Cardiac fibroblast (primary cell): Measurements from ENCODE around the gene SLC25A21.

Source experiments
- DNase-seq, 2 donors: peaks; one replicate each; pipeline versions ENCODE4 v3.0.0 to v3.0.0-alpha.2; 2010; ENCODE audit warnings: low read depth in 2 of 2
- H3K4me3 ChIP-seq, 2 donors: replicated peaks in 1 of 2; 1 replicate in 1 of 2; 2 replicates in 1 of 2; pipeline ENCODE4 v1.5.1; 2011; ENCODE audit warnings: low read depth in 2 of 2, low read length in 2 of 2, mild to moderate bottlenecking in 2 of 2, moderate library complexity in 1 of 2
- CTCF ChIP-seq: IDR thresholded peaks from one replicate; pipeline ENCODE4 v1.5.1; 2011; ENCODE audit warnings: low read depth, mild to moderate bottlenecking, low read length, inconsistent platforms

The SLC25A21 gene

DNA sequence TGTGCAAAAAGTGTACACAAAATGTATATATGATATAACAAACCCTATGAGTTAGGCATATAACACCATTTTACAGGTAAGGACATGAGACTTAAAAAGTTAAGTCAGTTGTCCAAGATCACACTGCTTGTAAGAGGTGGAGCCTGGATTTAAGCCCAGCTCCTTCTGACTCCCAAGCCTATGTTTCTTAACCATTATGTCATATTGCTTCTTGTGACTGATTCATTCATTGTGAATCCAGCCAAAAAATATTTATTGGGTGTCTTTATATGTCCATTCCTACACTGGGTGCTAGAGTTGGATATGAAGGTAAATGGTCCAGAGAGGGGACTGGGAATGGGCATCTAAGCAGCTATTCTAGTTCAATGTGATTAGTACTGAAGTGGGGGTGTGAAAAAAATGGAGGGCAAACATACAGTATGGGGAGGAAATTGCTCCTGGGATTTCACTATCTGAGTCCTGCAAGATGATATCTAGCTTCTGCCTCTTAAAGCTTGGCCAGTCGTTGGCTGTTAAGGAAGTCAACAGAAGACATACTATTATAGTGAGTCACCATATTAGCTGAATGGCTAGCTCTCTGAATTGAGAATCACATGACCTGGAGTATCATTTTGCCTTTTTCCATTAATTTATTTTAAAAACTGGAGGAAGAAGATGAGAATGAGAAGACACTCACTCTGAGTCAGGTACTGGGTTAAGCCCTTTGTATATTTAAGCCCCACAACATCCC is 481.9 kb downstream of the SLC25A21 start:
- peak in 1 of 2 donors; percentile 18 for DNase-seq
- H3K4me3 ChIP-seq, result no peak overlapping the region
- no peak for TF ChIP-seq CTCF

DNA sequence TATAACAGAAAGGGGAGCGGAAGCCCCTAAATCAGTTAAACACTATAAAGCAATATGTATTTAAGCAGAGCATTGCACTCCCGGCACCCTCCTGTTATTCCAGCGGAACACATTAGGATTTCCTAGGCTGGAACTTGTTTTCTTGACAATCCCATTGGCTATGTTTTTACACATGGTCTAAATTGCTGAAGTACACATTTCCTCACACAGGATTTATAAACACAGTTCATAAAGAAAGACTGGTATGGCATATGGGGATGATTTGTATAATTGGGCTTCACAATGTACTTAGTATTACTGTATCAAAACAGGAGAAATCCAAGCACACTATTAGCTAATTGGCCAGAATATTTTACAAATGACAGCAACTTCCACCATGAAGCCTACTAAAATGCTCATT is 487.5 kb downstream of the SLC25A21 start:
- DNase-seq, result no peak
- TF ChIP-seq CTCF, result no peak
- H3K4me3 ChIP-seq, result no peak overlapping the region

- no peak for TF ChIP-seq CTCF
- no peak for DNase-seq
- no peak overlapping the region for H3K4me3 ChIP-seq
These were observed 489.2 kb downstream of the SLC25A21 start for GRCh38 chr14:36683083-36683724.

DNA sequence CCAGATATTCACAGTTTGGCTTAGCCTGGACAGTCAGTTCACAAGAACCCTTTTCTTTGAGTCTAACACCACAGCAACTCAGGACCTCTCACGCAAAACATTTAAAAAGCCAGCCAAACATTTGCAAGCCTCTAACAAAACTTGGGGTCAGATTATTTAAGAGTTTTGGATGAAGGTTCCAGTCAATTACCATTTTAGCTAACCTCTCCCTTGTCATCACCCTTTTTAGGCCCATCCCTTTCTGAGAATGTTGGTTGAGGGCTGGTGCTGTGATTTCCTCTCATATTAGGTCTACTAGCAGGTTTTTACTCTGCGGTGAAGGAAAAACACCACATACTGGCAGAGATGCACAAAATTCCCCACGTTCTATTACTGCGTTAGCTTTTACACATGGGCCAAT is 490.1 kb downstream of the SLC25A21 start:
- DNase-seq, result no peak
- TF ChIP-seq CTCF, result no peak
- H3K4me3 ChIP-seq, result no peak overlapping the region

- no peak for DNase-seq
- H3K4me3 ChIP-seq, result no peak overlapping the region
- TF ChIP-seq CTCF, result no peak
These were observed 496.2 kb downstream of the SLC25A21 start for GRCh38 chr14:36676236-36676635.

DNA sequence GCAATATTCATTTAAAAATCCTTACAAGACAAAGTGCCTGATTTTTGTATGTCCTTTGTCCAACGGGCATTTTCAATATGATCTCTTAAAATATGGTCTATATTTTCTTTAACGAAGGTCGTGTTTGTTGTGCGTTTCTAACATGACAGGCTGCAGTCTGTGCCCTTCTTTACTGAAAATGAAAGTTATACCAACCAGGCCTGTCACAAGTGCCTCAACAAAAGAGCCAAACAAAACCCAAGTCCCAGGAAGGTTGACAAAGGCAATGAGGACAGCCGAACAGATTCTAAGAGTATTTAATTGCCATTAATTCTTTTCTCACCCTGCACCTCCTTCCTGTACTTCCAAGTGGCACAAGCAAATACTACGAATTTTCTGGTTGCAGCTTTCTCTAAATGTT is 496.8 kb downstream of the SLC25A21 start:
- DNase-seq, result no peak
- no peak overlapping the region for H3K4me3 ChIP-seq
- TF ChIP-seq CTCF, result no peak

GRCh38 chr14:36674659-36675058 is 497.7 kb downstream of the SLC25A21 start:
- no peak for TF ChIP-seq CTCF
- no peak overlapping the region for H3K4me3 ChIP-seq
- no peak for DNase-seq
